Measurements from ENCODE around the gene EPAS1.

Gene EPAS1

GRCh38 chr2:46411985-46412384 is 114.8 kb downstream of the EPAS1 start:
- no peak for DNase-seq

DNA sequence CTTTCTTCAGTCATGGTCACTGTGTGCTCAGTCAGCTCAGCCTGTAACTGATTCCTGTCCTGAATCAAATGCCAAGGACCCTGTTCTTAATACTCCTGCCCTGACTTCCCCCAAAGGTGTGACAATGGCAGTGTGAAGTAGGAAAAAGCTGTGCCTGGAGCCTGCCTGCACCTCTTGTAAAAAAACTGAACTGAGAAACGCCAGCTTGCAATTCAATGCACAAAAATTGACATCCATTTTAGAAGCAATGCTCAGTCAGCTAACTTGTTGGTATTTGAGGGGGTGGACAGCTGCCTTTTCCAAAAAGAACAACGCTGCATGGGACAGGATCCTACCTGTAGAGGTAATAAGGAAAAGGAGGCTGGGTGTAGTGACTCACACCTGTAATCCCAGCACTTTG is 115.9 kb downstream of the EPAS1 start:
- DNase-seq, result no peak

- no peak for DNase-seq
Observed at GRCh38 chr2:46413631-46414030, 116.4 kb downstream of the EPAS1 start.

DNA sequence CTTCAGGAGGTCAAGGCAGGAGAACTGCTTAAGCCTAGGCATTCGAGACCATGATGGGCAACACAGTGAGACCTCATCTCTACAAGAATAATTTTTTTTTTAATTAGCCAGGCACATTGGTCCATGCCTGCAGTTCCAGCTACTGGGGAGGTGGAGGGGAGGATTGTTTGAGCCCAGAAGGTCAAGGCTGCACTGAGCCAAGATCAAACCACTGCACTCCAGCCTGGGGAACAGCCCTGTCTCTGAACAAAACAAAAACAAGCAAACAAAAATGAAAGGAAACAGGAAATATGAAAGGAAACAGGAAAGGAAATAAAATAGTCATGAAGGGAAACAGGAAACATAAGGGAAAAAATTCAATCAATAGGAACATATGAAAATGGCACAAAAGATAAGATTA is 117.5 kb downstream of the EPAS1 start:
- DNase-seq, result no peak

DNA sequence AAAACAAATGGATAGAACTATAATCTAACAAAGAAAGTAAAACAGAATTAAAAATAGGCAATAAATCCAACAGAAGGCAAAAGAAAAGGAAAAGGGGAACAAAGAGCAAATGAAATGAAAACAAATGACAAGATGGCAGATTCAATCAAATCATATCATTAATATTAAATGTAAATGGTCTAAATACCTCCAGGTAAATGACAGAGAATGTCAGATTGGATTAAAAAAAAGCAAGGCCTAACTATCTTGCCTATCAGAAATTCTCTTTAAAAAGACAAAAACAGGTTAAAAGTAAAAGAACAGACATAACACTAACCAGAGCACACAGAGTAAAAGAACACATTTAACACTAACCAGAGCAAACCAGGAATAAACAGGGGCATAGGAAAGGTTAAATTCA is 119.1 kb downstream of the EPAS1 start:
- no peak for DNase-seq

DNA sequence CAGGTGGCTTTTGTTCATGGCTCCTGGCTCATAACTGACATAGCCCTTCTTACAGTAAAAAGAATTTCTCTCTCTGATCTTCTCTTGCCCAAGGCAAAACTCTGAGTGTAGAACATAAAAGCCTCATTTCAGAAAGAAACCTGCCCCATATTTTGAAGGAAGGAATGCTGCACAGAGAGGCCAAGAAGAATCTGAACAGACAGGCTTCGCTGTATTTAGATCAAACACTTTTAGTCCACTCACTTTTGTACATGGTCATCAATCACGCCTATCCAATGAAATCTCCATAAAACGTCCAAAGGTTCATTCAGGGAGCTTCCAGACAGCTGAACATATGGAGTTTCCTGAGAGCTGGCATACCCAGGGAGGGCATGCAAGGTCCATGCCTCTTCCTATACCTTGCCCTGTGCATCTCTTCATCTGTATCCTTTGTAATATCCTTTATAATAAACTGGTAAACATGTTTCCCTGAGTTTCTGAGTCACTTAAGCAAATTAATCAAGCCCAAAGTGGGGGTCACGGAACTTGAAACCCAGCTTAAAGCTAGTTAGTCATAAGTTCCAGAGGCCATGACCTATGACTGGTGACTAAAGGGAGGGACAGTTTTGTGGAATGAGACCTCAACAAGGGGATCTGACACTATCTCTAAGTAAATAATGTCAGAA is 119.7 kb downstream of the EPAS1 start:
- no peak for DNase-seq

DNA sequence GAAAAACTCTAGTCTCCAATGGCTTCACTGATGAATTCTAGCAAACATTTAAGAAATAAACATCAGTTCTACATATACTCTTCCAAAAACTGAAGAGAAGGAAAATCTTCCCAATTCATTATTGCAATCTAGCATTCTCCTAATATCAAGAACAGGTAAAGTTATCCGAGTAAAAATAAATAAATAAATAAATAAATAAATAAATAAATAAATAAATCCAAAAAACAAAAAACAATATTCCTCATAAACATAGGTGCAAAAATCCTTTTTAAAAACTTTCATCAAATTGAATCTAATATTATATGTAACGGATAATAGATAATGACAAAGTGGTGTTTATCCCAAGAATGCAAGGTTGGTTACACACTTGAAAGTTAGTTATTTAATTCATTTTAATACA is 123.7 kb downstream of the EPAS1 start:
- DNase-seq, result no peak

DNA sequence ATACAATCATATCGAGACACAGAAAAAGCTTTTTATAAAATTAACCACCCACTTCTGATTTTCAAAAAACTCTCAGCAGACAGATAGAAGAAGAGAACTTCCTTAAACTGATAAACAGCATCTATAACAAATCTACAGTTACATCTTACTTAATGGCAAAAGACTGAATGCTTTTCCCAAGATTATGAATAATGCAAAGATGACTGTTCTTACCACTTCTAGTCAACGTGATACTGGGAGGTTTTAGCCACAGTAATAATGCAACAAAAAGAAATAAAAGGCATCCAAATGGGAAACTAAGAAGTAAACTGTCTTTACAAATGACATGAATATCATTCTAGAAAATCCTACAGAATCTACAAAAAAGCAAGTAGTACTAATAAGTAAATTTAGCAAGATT is 124.2 kb downstream of the EPAS1 start:
- no peak for DNase-seq

- DNase-seq, result no peak
Observed at GRCh38 chr2:46422717-46423394, 125.6 kb downstream of the EPAS1 start.

GRCh38 chr2:46424937-46425336 is 127.7 kb downstream of the EPAS1 start:
- DNase-seq, result no peak

GRCh38 chr2:46428911-46429436 is 131.8 kb downstream of the EPAS1 start:
- DNase-seq, result no peak

DNA sequence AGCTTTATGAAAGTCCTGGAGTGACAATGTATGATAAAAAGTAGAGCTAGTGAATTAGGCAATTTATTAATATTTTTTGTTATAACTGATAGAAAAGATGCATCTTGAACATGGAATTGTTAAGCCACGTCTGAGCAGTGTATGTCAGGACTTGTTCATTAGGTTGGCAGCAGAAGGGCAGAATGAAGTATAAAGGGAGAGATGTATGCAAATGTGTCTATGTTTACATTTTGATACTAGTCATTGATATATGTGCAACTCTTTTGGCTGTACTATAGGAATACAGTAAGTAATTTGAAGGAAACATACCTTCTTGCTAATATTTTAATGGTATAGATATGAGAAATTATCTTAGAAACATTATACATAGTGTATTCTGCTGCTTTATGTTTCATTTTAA is 133.2 kb downstream of the EPAS1 start:
- no peak for DNase-seq

GRCh38 chr2:46430992-46431391 is 133.8 kb downstream of the EPAS1 start:
- DNase-seq, result no peak

GRCh38 chr2:46431481-46432235 is 134.5 kb downstream of the EPAS1 start:
- DNase-seq, result no peak

- no peak for DNase-seq
Observed at GRCh38 chr2:46434851-46435273, 137.7 kb downstream of the EPAS1 start.

DNA sequence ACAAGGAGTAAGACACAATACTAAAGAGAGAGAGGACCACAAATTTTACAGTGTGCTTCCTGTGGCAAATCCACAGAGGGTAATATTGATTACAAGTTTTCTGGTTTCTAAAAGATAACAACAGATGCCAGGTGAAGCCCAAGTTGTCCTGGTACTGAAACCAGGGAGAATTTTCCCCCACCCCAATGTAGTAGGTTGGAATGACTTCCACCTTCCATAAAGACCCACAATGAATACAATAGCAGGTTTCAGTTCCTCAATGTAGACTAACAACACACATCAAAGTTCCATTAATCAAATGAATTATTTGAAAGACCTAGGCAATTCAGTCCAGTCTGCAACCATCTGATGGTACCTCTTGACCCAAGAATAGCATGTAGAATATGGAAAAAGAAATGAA is 138.1 kb downstream of the EPAS1 start:
- no peak for DNase-seq

DNA sequence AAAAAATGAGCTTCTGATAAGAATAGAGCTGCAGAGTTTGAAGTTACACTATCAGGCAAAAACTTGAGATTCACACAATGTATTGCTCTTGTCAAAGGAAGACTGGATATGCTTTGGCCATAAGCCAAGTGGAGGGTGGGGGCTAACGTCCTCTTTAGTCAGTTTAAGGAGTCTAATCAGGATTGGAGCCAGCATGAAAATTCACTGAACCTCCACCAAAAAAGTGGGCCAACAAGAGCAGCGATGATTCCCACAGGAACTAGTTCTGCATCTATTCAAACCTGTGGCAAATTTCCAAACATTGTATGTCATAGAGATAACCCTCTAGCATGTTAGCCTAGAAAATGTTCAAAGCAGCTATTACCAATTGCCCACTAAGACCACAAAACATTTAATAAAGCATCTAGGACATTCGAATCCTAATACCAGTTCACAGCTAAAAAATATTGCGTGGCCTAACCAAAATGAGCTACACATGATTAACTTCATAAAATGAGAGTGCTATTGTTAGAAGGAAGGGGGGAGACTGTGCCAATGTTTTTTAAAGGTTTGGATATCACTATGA is 138.7 kb downstream of the EPAS1 start:
- DNase-seq, result no peak
